Body of pancreas (tissue), 4 donors: ENCODE measurements around the gene IRGQ. TPM values are rescaled to one million over a fixed set of nuclear protein-coding genes. Genes with fewer than 3 reads are reported as not detected.
A peak's percentile ranks its signal among the peaks of the same experiment; 100 is the strongest.

Experiments used
- ATAC-seq: fragments of 150-250 bp; one replicate; pipeline ENCODE4 v1.9.1; 2016
- DNase-seq, 4 donors: peaks; one replicate each; pipeline ENCODE4 v3.0.0-alpha.2; 2019
- H3K27ac ChIP-seq, 4 donors: fragments of 200-600 bp; sonication (generic); 1 replicate in 3 of 4; 2 replicates in 1 of 4; pipeline versions ENCODE4 v1.5.1 to v1.6.1; 2016 to 2019; ENCODE audit warnings: mild to moderate bottlenecking in 1 of 4, mixed read lengths in 1 of 4, moderate library complexity in 1 of 4
- H3K27me3 ChIP-seq, 2 donors: fragments of 200-600 bp; sonication (generic); one replicate each; pipeline ENCODE4 v1.6.0; 2016; ENCODE audit warnings: mild to moderate bottlenecking in 1 of 2
- H3K36me3 ChIP-seq, 2 donors: fragments of 200-600 bp; sonication (generic); replicated peaks in 1 of 2; 2 replicates each; pipeline ENCODE4 v1.5.1; 2016; ENCODE audit warnings: low read depth in 2 of 2; ENCODE audit not compliant: insufficient read depth in 1 of 2
- H3K4me1 ChIP-seq: fragments of 200-600 bp; sonication (generic); one replicate; pipeline ENCODE4 v1.6.0; 2016
- H3K4me3 ChIP-seq, 2 donors: fragments of 200-600 bp; sonication (generic); 1 replicate in 1 of 2; 2 replicates in 1 of 2; pipeline ENCODE4 v1.5.1; 2016 to 2019
- H3K9me3 ChIP-seq, 3 donors: fragments of 200-600 bp; sonication (generic); 1 replicate in 2 of 3; 2 replicates in 1 of 3; pipeline ENCODE4 v1.5.1; 2016
- CTCF ChIP-seq, 7 experiments: fragments of 450-650 bp in 4 of 7; fragments of 200-600 bp in 3 of 7; sonication (generic) in 3 of 7; IDR thresholded peaks; one replicate each; pipeline ENCODE4 v1.5.1; 2016 to 2019; ENCODE audit warnings: antibody characterized with exemption in 7 of 7
- POLR2A ChIP-seq, 3 donors: fragments of 450-650 bp; IDR thresholded peaks; one replicate each; pipeline ENCODE4 v1.6.1; 2016; ENCODE audit warnings: antibody characterized with exemption in 3 of 3, mild to moderate bottlenecking in 2 of 3
- WGBS, 2 donors: methylation state at CpG; one replicate each; pipeline ENCODE4 v1.1.5; 2017; 5-methylcytosine and 5-hydroxymethylcytosine counted together
- intact Hi-C: fragments of 100-400 bp; cut with DNase I; formaldehyde crosslinking; loops from one replicate; pipeline ENCODE4 v1.15.1; 2023
- total RNA-seq, 2 donors: library from RNA; depleted of rRNA; stranded (reverse); fragments of >200 nt; gene quantifications; one replicate each; pipeline ENCODE4 v1.1.0, GENCODE V29; 2016

The IRGQ gene
- total RNA-seq, 2 donors from 2014 or later, result 9.1 to 20.1 TPM

GRCh38 chr19:43555185-43555770 is 40.7 kb downstream of the IRGQ start:
- Histone ChIP-seq H3K9me3 (no peaks in the 10 kb centered on the region), H3K4me3 (no peak overlapping the region), H3K27ac (no peak overlapping the region), H3K36me3 (peaks cover 0 to 12% of the 10 kb centered on the region in 2 donors), H3K4me1 (no peaks in the 10 kb centered on the region), H3K27me3 (no peaks in the 10 kb centered on the region)
- 27 to 29% methylated on average over 8 of the region's 8 CpGs for WGBS, 2 donors
- TF ChIP-seq CTCF (IDR thresholded peaks at IDR 0.05) (peak in 6 of 7 experiments; percentile 50 to 60 (median 56)), POLR2A (IDR thresholded peaks at IDR 0.05) (no peak)
- peak; percentile 71 to 83 (median 80) for DNase-seq
- intact Hi-C loops, result no loop called here
- peak; percentile 74 for ATAC-seq

- DNase-seq (no peak), ATAC-seq (no peak)
- no peaks in the 10 kb centered on the region for H3K27me3 ChIP-seq
- H3K4me3 ChIP-seq, result no peak overlapping the region
- no peak for TF ChIP-seq POLR2A (IDR thresholded peaks at IDR 0.05)
- no peak for TF ChIP-seq CTCF (IDR thresholded peaks at IDR 0.05)
- H3K36me3 ChIP-seq, result peaks cover 0 to 12% of the 10 kb centered on the region in 2 donors
- H3K9me3 ChIP-seq, result no peaks in the 10 kb centered on the region
- WGBS, 2 donors, result 89 to 94% methylated on average over 15 of the region's 15 CpGs
- no peaks in the 10 kb centered on the region for H3K4me1 ChIP-seq
- intact Hi-C loops, result no loop called here
- H3K27ac ChIP-seq, result no peak overlapping the region
Measured at GRCh38 chr19:43554317-43554895, 41.5 kb downstream of the IRGQ start.

GRCh38 chr19:43553656-43554055 is 42.3 kb downstream of the IRGQ start:
- intact Hi-C loops, result no loop called here
- Histone ChIP-seq H3K9me3 (no peaks in the 10 kb centered on the region), H3K36me3 (peaks cover 0 to 12% of the 10 kb centered on the region in 2 donors), H3K27ac (no peak overlapping the region), H3K27me3 (no peaks in the 10 kb centered on the region), H3K4me1 (no peaks in the 10 kb centered on the region), H3K4me3 (no peak overlapping the region)
- no peak for DNase-seq
- WGBS, 2 donors, result 90 to 92% methylated on average over 4 of the region's 4 CpGs
- no peak for ATAC-seq
- TF ChIP-seq CTCF (IDR thresholded peaks at IDR 0.05), result no peak

GRCh38 chr19:43552616-43553015 is 43.3 kb downstream of the IRGQ start:
- H3K27ac ChIP-seq, result no peak overlapping the region
- TF ChIP-seq POLR2A (IDR thresholded peaks at IDR 0.05), result no peak
- no peak for TF ChIP-seq CTCF (IDR thresholded peaks at IDR 0.05)
- 83 to 91% methylated on average over 2 to 3 of the region's 3 CpGs for WGBS, 2 donors
- no peaks in the 10 kb centered on the region for H3K9me3 ChIP-seq
- DNase-seq (no peak), ATAC-seq (no peak)
- intact Hi-C loops, result no loop called here
- no peak overlapping the region for H3K4me3 ChIP-seq
- H3K4me1 ChIP-seq, result no peaks in the 10 kb centered on the region
- no peaks in the 10 kb centered on the region for H3K27me3 ChIP-seq
- H3K36me3 ChIP-seq, result peaks cover 0 to 9% of the 10 kb centered on the region in 2 donors

GRCh38 chr19:43552198-43552450 is 43.8 kb downstream of the IRGQ start:
- 90 to 100% methylated on average over 2 to 3 of the region's 3 CpGs for WGBS, 2 donors
- DNase-seq, result no peak
- Histone ChIP-seq H3K36me3 (peaks cover 0 to 9% of the 10 kb centered on the region in 2 donors), H3K4me3 (no peak overlapping the region), H3K27me3 (no peaks in the 10 kb centered on the region), H3K4me1 (no peaks in the 10 kb centered on the region), H3K9me3 (no peaks in the 10 kb centered on the region), H3K27ac (no peak overlapping the region)
- ATAC-seq, result no peak
- TF ChIP-seq CTCF (IDR thresholded peaks at IDR 0.05) (no peak), POLR2A (IDR thresholded peaks at IDR 0.05) (no peak)
- intact Hi-C loops, result no loop called here
